Liver (tissue), 9 donors: ENCODE data around the gene PPFIA2. TPM values are rescaled to one million over a fixed set of nuclear protein-coding genes. Genes with fewer than 3 reads are reported as not detected.

Experiments used
- DNase-seq: peaks from one replicate; pipeline ENCODE4 v3.0.0-alpha.2; 2017; ENCODE audit warnings: low spot score
- H3K27ac ChIP-seq, 2 donors: one replicate each; pipeline ENCODE4 v1.7.0; 2013; ENCODE audit warnings: inconsistent platforms in 2 of 2, low read length in 2 of 2, control low read depth in 1 of 2, low read depth in 1 of 2, mild to moderate bottlenecking in 1 of 2
- H3K27me3 ChIP-seq, 4 donors: one replicate each; pipeline versions ENCODE4 v1.6.1 to v1.7.0; 2013; ENCODE audit warnings: low read length in 3 of 4, inconsistent platforms in 1 of 4, mild to moderate bottlenecking in 1 of 4, moderate library complexity in 1 of 4; ENCODE audit not compliant: control insufficient read depth in 4 of 4, insufficient read depth in 4 of 4
- H3K36me3 ChIP-seq, 4 donors: one replicate each; pipeline versions ENCODE4 v1.6.1 to v1.7.0; 2013; ENCODE audit warnings: low read length in 3 of 4, mild to moderate bottlenecking in 3 of 4, low read depth in 1 of 4, moderate library complexity in 1 of 4; ENCODE audit not compliant: control insufficient read depth in 4 of 4, insufficient read depth in 3 of 4
- H3K4me1 ChIP-seq, 4 donors: one replicate each; pipeline versions ENCODE4 v1.6.1 to v1.7.0; 2013; ENCODE audit warnings: low read length in 3 of 4, mild to moderate bottlenecking in 3 of 4, moderate library complexity in 1 of 4; ENCODE audit not compliant: control insufficient read depth in 4 of 4, insufficient read depth in 4 of 4
- H3K4me3 ChIP-seq, 3 donors: one replicate each; pipeline versions ENCODE4 v1.6.1 to v1.7.0; 2013; ENCODE audit warnings: low read length in 3 of 3, control low read depth in 1 of 3, low read depth in 1 of 3, mild to moderate bottlenecking in 1 of 3
- H3K9ac ChIP-seq, 2 donors: one replicate each; pipeline ENCODE4 v1.7.0; 2013; ENCODE audit warnings: low read length in 2 of 2, mild to moderate bottlenecking in 2 of 2, moderate library complexity in 2 of 2, control low read depth in 1 of 2, low read depth in 1 of 2
- H3K9me3 ChIP-seq, 4 donors: one replicate each; pipeline versions ENCODE4 v1.6.1 to v1.7.0; 2013; ENCODE audit warnings: low read length in 3 of 4; ENCODE audit not compliant: control insufficient read depth in 4 of 4
- CTCF ChIP-seq: fragments of 150-350 bp; IDR thresholded peaks from 2 replicates; pipeline ENCODE4 v1.5.1; 2017; ENCODE audit warnings: improper control_type of control experiment, low read depth, low read length; ENCODE audit not compliant: missing input control
- EGR1 ChIP-seq, 2 donors: IDR thresholded peaks; 2 replicates each; pipeline ENCODE4 v1.6.1; 2016 to 2018; ENCODE audit warnings: antibody characterized with exemption in 2 of 2, low read depth in 2 of 2
- FOXA1 ChIP-seq: IDR thresholded peaks from 2 replicates; pipeline ENCODE4 v1.6.1; 2016; ENCODE audit warnings: antibody characterized with exemption
- FOXA2 ChIP-seq: IDR thresholded peaks from 2 replicates; pipeline ENCODE4 v1.6.1; 2016; ENCODE audit warnings: antibody characterized with exemption
- GABPA ChIP-seq, 2 donors: IDR thresholded peaks in 1 of 2; conservative IDR thresholded peaks in 1 of 2; 2 replicates each; pipeline ENCODE4 v1.6.1; 2016; ENCODE audit warnings: antibody characterized with exemption in 2 of 2, mild to moderate bottlenecking in 1 of 2, moderate library complexity in 1 of 2
- HNF4A ChIP-seq, 2 donors: conservative IDR thresholded peaks; 2 replicates each; pipeline ENCODE4 v1.6.1; 2016; ENCODE audit warnings: antibody characterized with exemption in 2 of 2, mild to moderate bottlenecking in 2 of 2
- HNF4G ChIP-seq: IDR thresholded peaks from 2 replicates; pipeline ENCODE4 v1.6.1; 2016; ENCODE audit warnings: antibody characterized with exemption
- JUND ChIP-seq, 2 donors: IDR thresholded peaks; 2 replicates each; pipeline ENCODE4 v1.6.1; 2016; ENCODE audit warnings: antibody characterized with exemption in 2 of 2
- MAX ChIP-seq: IDR thresholded peaks from 2 replicates; pipeline ENCODE4 v1.6.1; 2016; ENCODE audit warnings: antibody characterized with exemption
- NR2F2 ChIP-seq: IDR thresholded peaks from 2 replicates; pipeline ENCODE4 v1.6.1; 2016; ENCODE audit warnings: antibody characterized with exemption
- RAD21 ChIP-seq, 2 donors: IDR thresholded peaks; 2 replicates each; pipeline ENCODE4 v1.6.1; 2016; ENCODE audit warnings: antibody characterized with exemption in 2 of 2, mild to moderate bottlenecking in 2 of 2
- REST ChIP-seq: IDR thresholded peaks from 2 replicates; pipeline ENCODE4 v1.6.1; 2016; ENCODE audit warnings: antibody characterized with exemption, mild to moderate bottlenecking
- RXRA ChIP-seq, 2 donors: IDR thresholded peaks; 2 replicates each; pipeline ENCODE4 v1.6.1; 2017 to 2018; ENCODE audit warnings: antibody characterized with exemption in 2 of 2, mild to moderate bottlenecking in 1 of 2
- SP1 ChIP-seq: IDR thresholded peaks from 2 replicates; pipeline ENCODE4 v1.6.1; 2018; ENCODE audit warnings: antibody characterized with exemption, mild to moderate bottlenecking
- TAF1 ChIP-seq: conservative IDR thresholded peaks from 2 replicates; pipeline ENCODE4 v1.6.1; 2016; ENCODE audit warnings: antibody characterized with exemption, mild to moderate bottlenecking
- YY1 ChIP-seq: IDR thresholded peaks from 2 replicates; pipeline ENCODE4 v1.6.1; 2016; ENCODE audit warnings: antibody characterized with exemption, mild to moderate bottlenecking
- ZBTB33 ChIP-seq: IDR thresholded peaks from 2 replicates; pipeline ENCODE4 v1.6.1; 2016; ENCODE audit warnings: antibody characterized with exemption
- WGBS: extraction: QIAGEN DNeasy Blood & Tissue Kit; methylation state at CpG from one replicate; pipeline ENCODE4 v1.1.7; 2013; 5-methylcytosine and 5-hydroxymethylcytosine counted together
- polyA plus RNA-seq, 2 donors: library from polyadenylated mRNA; stranded (reverse) in 1 of 2; unstranded in 1 of 2; fragments of 200-250 nt in 1 of 2; fragments of >200 nt in 1 of 2; fragmentation: Nextera tagmentation in 1 of 2; extraction: Ambion mirVana in 1 of 2; gene quantifications; one replicate each; pipeline versions ENCODE4 v1.2.1 to v1.2.3, GENCODE V29; 2013 to 2015
- total RNA-seq, 2 donors: library from RNA; depleted of rRNA; stranded (reverse); fragments of >200 nt; gene quantifications; one replicate each; pipeline ENCODE4 v1.2.3, GENCODE V29; 2014
- donor health status: healthy.
- donor health status: healthy.
- donor health status: healthy.
- donor health status: healthy.
- donor health status: healthy.

PPFIA2 gene
- total and polyA plus RNA-seq, 4 donors: 0.05 to 0.50 (median 0.22) TPM; not detected in 1

GRCh38 chr12:81329085-81329484 lies 430.1 kb downstream of the PPFIA2 start:
- H3K4me3 ChIP-seq: no peak overlapping the region
- no peak overlapping the region for H3K27ac ChIP-seq
- H3K27me3 ChIP-seq: no peaks in the 10 kb centered on the region
- no peak for DNase-seq
- H3K36me3 ChIP-seq: no peaks in the 10 kb centered on the region
- no peaks in the 10 kb centered on the region for H3K9me3 ChIP-seq
- H3K4me1 ChIP-seq: no peaks in the 10 kb centered on the region
- H3K9ac ChIP-seq: no peak overlapping the region
- TF ChIP-seq TAF1 (no peak), CTCF (no peak), MAX (no peak), FOXA1 (no peak), HNF4A (conservative IDR thresholded peaks at IDR 0.05) (no peak), RXRA (IDR thresholded peaks at IDR 0.05) (no peak), ZBTB33 (no peak), REST (no peak), GABPA (IDR thresholded peaks at IDR 0.05 in 1 of 2, conservative IDR thresholded peaks at IDR 0.05 in 1 of 2) (no peak), NR2F2 (no peak), JUND (IDR thresholded peaks at IDR 0.05) (no peak), YY1 (no peak)
- 78% methylated on average over 2 of the region's 2 CpGs for WGBS

- no peak overlapping the region for H3K4me3 ChIP-seq
- H3K9ac ChIP-seq: no peak overlapping the region
- no peaks in the 10 kb centered on the region for H3K9me3 ChIP-seq
- no peak for DNase-seq
- no peaks in the 10 kb centered on the region for H3K36me3 ChIP-seq
- no peak overlapping the region for H3K27ac ChIP-seq
- H3K27me3 ChIP-seq: no peaks in the 10 kb centered on the region
- H3K4me1 ChIP-seq: no peaks in the 10 kb centered on the region
- TF ChIP-seq SP1 (no peak), TAF1 (no peak), MAX (no peak), GABPA (IDR thresholded peaks at IDR 0.05 in 1 of 2, conservative IDR thresholded peaks at IDR 0.05 in 1 of 2) (no peak), JUND (IDR thresholded peaks at IDR 0.05) (no peak), EGR1 (IDR thresholded peaks at IDR 0.05; ENCODE audit: low read depth in 2 of 2) (no peak), ZBTB33 (no peak), FOXA1 (no peak), YY1 (no peak), REST (no peak), RAD21 (IDR thresholded peaks at IDR 0.05) (no peak), FOXA2 (no peak), HNF4G (no peak)
Measured at GRCh38 chr12:81327425-81327824, 431.7 kb downstream of the PPFIA2 start.
